PC-9 (cell line): Measurements from ENCODE around the gene NPHP4. TPM values are rescaled to one million over a fixed set of nuclear protein-coding genes. Genes with fewer than 3 reads are reported as not detected.

ENCODE experiments used
- BruUV-seq: library from RNA; stranded (reverse); fragments of 400-500 nt; replicated peaks from 2 replicates; lab custom pipeline; 2021; lab: Mats Ljungman, UMichigan
- CTCF ChIA-PET: fragments of 300-600 bp; sonication (Branson Sonifier 250); formaldehyde crosslinking; loops from one replicate; lab custom pipeline; 2022; ENCODE audit warnings: antibody characterized with exemption; lab: Charles Lee
- POLR2A ChIA-PET: fragments of 300-600 bp; sonication (Branson Sonifier 250); formaldehyde crosslinking; loops from one replicate; lab custom pipeline; 2022; ENCODE audit warnings: antibody characterized with exemption; ENCODE audit not compliant: unreplicated experiment; lab: Charles Lee
- DNase-seq, 2 experiments: peaks; one replicate each; pipeline versions ENCODE4 v3.0.0 to v3.0.0-alpha.2; 2015 to 2022; ENCODE audit warnings: mixed read lengths in 1 of 2
- H2AFZ ChIP-seq: fragments of 200-600 bp; sonication (generic); 2 replicates; pipeline ENCODE4 v1.8.1; 2017; ENCODE audit warnings: antibody characterized with exemption
- H3F3A ChIP-seq: fragments of 200-600 bp; sonication (generic); 2 replicates; pipeline ENCODE4 v1.8.1; 2017; ENCODE audit warnings: antibody characterized with exemption, mild to moderate bottlenecking, low read depth; ENCODE audit not compliant: insufficient read depth
- H3K27ac ChIP-seq: fragments of 200-600 bp; sonication (generic); 2 replicates; pipeline ENCODE4 v1.6.1; 2016; ENCODE audit warnings: mixed run types
- H3K27me3 ChIP-seq: fragments of 200-600 bp; sonication (generic); 2 replicates; pipeline ENCODE4 v1.6.1; 2016; ENCODE audit warnings: low read depth, mixed run types; ENCODE audit not compliant: insufficient read depth
- H3K36me3 ChIP-seq: fragments of 200-600 bp; sonication (generic); 2 replicates; pipeline ENCODE4 v1.6.1; 2016; ENCODE audit warnings: low read depth, mixed run types
- H3K4me1 ChIP-seq: fragments of 200-600 bp; sonication (generic); replicated peaks from 2 replicates; pipeline ENCODE4 v1.6.1; 2016; ENCODE audit warnings: mixed run types; ENCODE audit not compliant: insufficient read depth
- H3K4me2 ChIP-seq: fragments of 200-600 bp; sonication (generic); 2 replicates; pipeline ENCODE4 v1.6.1; 2017; ENCODE audit warnings: mixed run types
- H3K4me3 ChIP-seq: fragments of 200-600 bp; sonication (generic); 2 replicates; pipeline ENCODE4 v1.6.1; 2016; ENCODE audit warnings: mixed run types
- H3K79me2 ChIP-seq: fragments of 200-600 bp; sonication (generic); 2 replicates; pipeline ENCODE4 v1.6.1; 2017; ENCODE audit warnings: low read depth, mixed run types
- H3K9me2 ChIP-seq: fragments of 200-600 bp; sonication (generic); 2 replicates; pipeline ENCODE4 v1.8.1; 2017; ENCODE audit warnings: mild to moderate bottlenecking; ENCODE audit not compliant: insufficient read depth
- H3K9me3 ChIP-seq: fragments of 200-600 bp; sonication (generic); 2 replicates; pipeline ENCODE4 v1.8.1; 2016; ENCODE audit warnings: low read depth; ENCODE audit not compliant: insufficient read depth
- H4K20me1 ChIP-seq: fragments of 200-600 bp; sonication (generic); 2 replicates; pipeline ENCODE4 v1.8.1; 2017; ENCODE audit not compliant: insufficient read depth
- EZH2 ChIP-seq: fragments of 200-600 bp; sonication (generic); IDR thresholded peaks from 2 replicates; pipeline ENCODE4 v1.8.0; 2017; ENCODE audit warnings: antibody characterized with exemption, low read depth
- intact Hi-C: fragments of 100-400 bp; cut with micrococcal nuclease; formaldehyde crosslinking; loops from one replicate; pipeline ENCODE4 v1.10.0; 2022; ENCODE audit not compliant: unreplicated experiment
- total RNA-seq: library from RNA; stranded (reverse); gene quantifications from 2 replicates; pipeline ENCODE4 v1.2.3, GENCODE V29; 2021
- TF ChIP-seq, protein P1 (sequence below): fragments of 200-600 bp; sonication (generic); conservative IDR thresholded peaks from 2 replicates; pipeline ENCODE4 v1.6.1; 2017; ENCODE audit warnings: mixed run types, antibody characterized with exemption, mild to moderate bottlenecking, moderate library complexity

Gene NPHP4
- total RNA-seq, 1 experiment from 2014 or later: 17.9 TPM

DNA sequence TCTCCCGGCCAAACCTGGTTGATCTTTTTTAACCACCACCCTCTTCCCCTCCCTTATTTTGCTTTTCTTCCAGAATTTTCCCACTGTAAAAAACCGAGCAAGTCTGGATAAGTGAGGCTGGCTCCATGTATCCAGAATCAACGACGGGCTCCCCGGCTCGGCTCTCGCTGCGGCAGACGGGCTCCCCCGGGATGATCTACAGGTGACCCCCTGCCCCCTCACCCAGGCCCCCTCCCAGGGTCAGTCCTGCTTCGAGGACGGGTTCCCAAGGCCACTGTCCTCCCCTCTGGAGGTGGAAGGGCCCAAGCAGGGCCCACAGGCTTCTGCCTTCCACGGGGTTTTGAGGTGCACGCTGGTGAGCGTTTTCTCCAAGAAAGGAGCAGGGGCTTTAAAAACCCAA, 48.2 kb upstream of the NPHP4 start:
- Histone ChIP-seq H3K4me2 (no peak overlapping the region), H3K4me1 (no peaks in the 10 kb centered on the region), H3F3A (no peaks in the 10 kb centered on the region), H3K9me2 (no peaks in the 10 kb centered on the region), H3K27me3 (no peaks in the 10 kb centered on the region), H4K20me1 (no peaks in the 10 kb centered on the region), H3K9me3 (no peaks in the 10 kb centered on the region), H3K79me2 (no peaks in the 10 kb centered on the region), H2AFZ (no peak overlapping the region), H3K27ac (no peak overlapping the region), H3K4me3 (no peak overlapping the region), H3K36me3 (no peaks in the 10 kb centered on the region)
- DNase-seq: no peak
- BruUV-seq: no TSS peak
- intact Hi-C loops: loop anchor here (5.0 kb wide), 1 partner anchor 302 kb away; no protein-coding TSS in a partner anchor
- TF ChIP-seq, protein P1, sequence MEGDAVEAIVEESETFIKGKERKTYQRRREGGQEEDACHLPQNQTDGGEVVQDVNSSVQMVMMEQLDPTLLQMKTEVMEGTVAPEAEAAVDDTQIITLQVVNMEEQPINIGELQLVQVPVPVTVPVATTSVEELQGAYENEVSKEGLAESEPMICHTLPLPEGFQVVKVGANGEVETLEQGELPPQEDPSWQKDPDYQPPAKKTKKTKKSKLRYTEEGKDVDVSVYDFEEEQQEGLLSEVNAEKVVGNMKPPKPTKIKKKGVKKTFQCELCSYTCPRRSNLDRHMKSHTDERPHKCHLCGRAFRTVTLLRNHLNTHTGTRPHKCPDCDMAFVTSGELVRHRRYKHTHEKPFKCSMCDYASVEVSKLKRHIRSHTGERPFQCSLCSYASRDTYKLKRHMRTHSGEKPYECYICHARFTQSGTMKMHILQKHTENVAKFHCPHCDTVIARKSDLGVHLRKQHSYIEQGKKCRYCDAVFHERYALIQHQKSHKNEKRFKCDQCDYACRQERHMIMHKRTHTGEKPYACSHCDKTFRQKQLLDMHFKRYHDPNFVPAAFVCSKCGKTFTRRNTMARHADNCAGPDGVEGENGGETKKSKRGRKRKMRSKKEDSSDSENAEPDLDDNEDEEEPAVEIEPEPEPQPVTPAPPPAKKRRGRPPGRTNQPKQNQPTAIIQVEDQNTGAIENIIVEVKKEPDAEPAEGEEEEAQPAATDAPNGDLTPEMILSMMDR: no peak
- no peak for TF ChIP-seq EZH2
- ChIA-PET CTCF (no interaction called here), POLR2A (no interaction called here)

DNA sequence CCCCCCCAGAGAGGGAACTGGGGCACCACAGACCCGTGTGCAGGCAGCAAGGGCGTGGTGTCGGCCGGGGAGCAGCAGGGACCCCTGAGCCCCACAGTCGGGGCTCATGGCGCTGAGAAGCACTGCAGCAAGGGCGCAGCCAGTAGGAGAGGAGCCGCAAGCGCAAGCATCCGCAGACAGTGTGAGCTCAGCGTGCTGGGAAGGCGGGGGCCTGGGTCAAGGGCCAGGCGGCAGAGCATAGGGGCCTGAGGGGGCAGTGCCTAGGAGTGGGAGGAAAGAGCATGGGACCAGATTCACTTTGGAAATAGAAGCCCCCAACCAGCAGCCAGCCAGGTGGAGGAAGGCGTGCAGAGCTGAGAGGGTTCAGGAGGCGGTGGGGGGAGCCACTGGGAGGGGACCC, 46.8 kb upstream of the NPHP4 start:
- no peak overlapping the region for H3K4me3 ChIP-seq
- H3K9me3 ChIP-seq: no peaks in the 10 kb centered on the region
- no peaks in the 10 kb centered on the region for H3K9me2 ChIP-seq
- H3K4me1 ChIP-seq: no peaks in the 10 kb centered on the region
- no peaks in the 10 kb centered on the region for H3K27me3 ChIP-seq
- no peaks in the 10 kb centered on the region for H3K79me2 ChIP-seq
- no peak overlapping the region for H3K27ac ChIP-seq
- POLR2A ChIA-PET: no interaction called here
- no peaks in the 10 kb centered on the region for H4K20me1 ChIP-seq
- no peak overlapping the region for H3K4me2 ChIP-seq
- H3K36me3 ChIP-seq: no peaks in the 10 kb centered on the region
- BruUV-seq: no TSS peak
- no peaks in the 10 kb centered on the region for H3F3A ChIP-seq
- no peak overlapping the region for H2AFZ ChIP-seq
- TF ChIP-seq, protein P1: no peak
- TF ChIP-seq EZH2: no peak
- intact Hi-C loops: no loop called here
- CTCF ChIA-PET: no interaction called here
- DNase-seq: no peak

GRCh38 chr1:6038603-6039002, 46.4 kb upstream of the NPHP4 start:
- Histone ChIP-seq H3K4me3 (no peak overlapping the region), H2AFZ (no peak overlapping the region), H3K36me3 (no peaks in the 10 kb centered on the region), H3K79me2 (no peaks in the 10 kb centered on the region), H3K27ac (no peak overlapping the region), H3K9me3 (no peaks in the 10 kb centered on the region), H3F3A (no peaks in the 10 kb centered on the region), H3K4me2 (no peak overlapping the region), H3K9me2 (no peaks in the 10 kb centered on the region), H3K27me3 (no peaks in the 10 kb centered on the region), H4K20me1 (no peaks in the 10 kb centered on the region), H3K4me1 (no peaks in the 10 kb centered on the region)
- ChIA-PET CTCF (no interaction called here), POLR2A (no interaction called here)
- no peak for TF ChIP-seq EZH2
- TF ChIP-seq, protein P1: no peak
- intact Hi-C loops: no loop called here
- DNase-seq: no peak
- no TSS peak for BruUV-seq
